ENCODE measurements around the gene DBN1.
A peak's percentile ranks its signal among the peaks of the same experiment; 100 is the strongest.
"Not testable (repeated sequence)": the region's sequence is repeated elsewhere in the genome, so short reads cannot be mapped to it uniquely, and the experiment has no call there.

DBN1 gene

DNA sequence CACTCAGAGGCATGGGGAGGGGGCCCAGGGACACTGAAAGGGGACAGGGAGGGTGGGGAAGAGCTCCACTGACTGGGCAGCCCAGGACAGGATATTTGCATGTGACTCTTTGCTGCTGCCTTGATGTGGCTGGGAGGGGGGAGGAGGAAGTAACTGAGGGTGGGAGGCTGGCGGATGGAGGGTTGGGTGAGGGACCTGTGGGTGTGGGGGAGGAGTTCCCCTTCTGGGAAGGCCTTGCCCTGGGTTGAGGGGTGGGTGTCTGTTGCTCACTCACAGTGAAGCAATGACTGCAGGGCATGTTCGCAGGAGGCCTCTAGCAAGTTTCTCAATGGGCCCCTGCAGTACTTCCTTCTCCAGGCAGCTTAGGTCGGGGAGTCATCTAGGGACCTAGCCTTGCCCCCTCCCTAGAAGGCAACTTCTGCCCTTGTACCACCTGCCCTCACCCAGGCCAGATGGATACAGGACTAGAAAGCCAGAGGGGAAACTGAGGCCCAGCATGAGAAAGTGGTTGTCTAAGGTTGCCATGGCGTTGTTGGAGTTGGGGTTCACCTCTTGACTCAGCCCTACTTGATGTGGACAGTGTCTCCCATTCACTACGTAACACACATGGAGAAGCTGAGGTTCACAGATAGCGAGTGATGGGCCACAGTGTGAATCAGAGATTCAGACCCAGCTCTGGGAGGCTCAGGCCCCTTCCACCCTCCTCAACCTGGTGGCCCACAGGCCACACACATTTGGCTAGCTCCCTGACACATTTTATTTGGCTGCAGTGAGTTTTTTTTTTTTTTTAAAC lies 44.0 kb downstream of the DBN1 start:
- DNase-seq (ENCODE audit: low spot score): no peak

DNA sequence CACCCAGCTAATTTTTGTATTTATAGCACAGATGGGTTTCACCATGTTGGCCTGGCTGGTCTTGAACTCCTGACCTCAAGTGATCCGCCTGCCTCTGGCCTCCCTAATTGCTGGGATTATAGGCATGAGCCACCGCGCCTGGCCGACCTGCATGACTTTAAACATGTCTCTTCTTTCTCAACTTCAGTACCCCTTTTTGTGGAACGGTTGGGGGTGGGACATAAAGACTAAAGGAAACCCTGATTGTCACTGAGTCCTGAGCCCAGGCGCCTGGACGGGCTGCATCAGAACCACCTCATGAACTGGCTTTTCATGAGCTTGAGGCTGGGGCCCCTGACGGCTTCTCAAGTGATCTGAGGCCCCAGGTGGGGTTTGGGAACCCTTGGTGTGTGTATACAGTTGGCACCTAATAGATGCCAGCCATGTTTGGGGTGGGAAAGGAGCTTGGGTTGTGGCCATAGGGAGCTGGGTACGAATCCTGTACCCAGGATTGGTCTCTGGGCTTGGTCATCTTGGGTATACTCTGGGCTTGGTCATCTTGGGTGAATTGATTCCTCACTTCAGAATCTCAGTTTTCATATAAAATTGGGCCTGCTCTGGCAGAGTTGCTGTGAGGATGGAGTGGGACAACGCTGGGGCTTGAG lies 44.7 kb downstream of the DBN1 start:
- DNase-seq (ENCODE audit: low spot score): no peak

DNA sequence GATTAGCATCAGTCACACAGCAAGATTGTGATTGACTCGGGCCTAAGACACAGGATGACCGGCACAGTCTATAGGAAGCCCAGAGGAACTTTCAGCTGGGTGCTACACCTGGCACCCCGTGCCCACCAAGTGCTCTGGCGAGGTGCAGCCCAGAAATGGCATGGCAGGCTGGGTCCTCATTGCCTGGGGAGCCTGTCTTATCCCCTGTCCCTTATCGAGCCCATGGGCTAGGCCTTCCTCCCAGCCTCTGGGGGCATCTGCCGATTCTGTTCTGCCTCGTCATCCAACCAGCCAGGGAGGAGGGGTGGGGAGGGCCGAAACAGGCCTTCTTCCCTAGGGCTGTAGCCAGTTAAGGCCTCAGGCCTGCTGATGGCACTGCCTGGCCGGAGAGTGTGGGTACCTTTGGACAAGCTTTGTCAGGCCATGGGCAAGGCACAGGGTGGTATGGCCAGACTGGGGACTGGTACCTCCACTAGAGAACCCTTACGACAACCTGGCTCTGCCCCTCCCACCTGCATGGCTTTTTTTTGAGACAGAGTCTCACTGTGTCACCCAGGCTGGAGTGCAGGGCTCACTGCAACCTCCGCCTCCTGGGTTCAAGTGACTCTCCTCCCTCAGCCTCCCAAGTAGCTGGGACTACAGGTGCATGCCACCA lies 45.4 kb downstream of the DBN1 start:
- DNase-seq (ENCODE audit: low spot score): no peak

DNA sequence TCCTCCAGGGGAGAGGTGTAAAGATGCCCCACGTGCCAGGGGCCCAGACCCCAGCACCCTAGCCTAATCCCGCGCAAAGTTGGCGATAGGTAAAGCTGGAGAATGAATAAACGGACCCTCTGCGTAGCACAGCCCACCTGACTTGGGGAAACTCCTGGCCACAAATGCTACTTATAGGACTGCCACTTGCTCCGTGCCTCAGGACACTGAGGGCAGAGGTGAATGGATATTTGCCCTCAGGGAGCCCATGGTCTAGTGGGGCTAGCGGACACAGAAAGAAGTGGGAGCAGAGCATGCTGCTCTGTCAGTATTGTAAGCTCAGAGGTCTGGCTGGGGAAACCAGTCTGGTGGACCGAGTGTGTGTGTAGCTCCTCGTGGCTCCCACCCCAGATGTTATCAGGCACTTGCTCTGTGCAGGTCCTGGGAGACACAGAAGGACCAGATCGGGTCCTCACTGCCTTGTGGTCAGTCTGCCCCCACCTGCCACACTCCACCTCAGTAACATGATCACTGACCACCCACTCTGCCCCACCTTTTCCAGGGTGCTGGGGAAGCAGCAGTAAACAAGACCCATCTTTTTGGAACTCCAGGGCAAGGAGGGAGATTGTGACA lies 46.1 kb downstream of the DBN1 start:
- DNase-seq (ENCODE audit: low spot score): no peak

DNA sequence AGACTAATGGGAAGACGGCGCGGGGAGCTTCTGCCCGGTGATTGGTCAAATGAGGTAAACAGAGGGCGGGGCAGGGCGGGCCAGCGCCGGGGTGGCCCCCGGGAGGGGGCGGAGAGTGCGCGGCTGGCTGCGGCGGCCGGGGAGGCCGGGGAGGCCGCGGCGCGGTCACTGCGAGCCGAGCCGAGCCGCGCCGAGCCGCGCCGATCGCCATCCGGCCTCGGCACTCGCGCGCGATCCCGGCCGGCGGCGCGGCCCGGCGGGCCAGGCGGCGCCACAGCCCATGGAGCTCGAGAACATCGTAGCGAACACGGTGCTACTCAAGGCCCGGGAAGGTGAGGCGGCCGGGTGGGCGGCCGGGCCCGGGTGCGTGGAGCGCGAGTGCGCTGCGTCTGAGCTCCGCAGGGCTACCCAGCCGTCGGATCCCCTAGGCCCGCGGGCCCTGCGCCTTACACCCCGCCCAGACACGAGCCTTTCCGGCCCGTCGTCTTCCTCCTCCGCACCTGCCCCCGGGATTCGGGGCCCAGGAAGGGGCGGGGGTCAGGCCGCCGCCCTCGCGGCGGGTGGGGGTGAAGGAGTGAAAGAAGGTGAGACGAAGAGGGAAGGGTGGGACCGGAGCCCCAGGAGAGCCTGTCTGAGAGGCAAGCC lies 46.7 kb downstream of the DBN1 start, which contains the start of gene GRK6:
Gene GRK6 (plus strand): TSS at position 111 of the 645 bp plus-strand sequence. CDS start 170 bp downstream, at position 281.
- DNase-seq (ENCODE audit: low spot score): peak; percentile 24

DNA sequence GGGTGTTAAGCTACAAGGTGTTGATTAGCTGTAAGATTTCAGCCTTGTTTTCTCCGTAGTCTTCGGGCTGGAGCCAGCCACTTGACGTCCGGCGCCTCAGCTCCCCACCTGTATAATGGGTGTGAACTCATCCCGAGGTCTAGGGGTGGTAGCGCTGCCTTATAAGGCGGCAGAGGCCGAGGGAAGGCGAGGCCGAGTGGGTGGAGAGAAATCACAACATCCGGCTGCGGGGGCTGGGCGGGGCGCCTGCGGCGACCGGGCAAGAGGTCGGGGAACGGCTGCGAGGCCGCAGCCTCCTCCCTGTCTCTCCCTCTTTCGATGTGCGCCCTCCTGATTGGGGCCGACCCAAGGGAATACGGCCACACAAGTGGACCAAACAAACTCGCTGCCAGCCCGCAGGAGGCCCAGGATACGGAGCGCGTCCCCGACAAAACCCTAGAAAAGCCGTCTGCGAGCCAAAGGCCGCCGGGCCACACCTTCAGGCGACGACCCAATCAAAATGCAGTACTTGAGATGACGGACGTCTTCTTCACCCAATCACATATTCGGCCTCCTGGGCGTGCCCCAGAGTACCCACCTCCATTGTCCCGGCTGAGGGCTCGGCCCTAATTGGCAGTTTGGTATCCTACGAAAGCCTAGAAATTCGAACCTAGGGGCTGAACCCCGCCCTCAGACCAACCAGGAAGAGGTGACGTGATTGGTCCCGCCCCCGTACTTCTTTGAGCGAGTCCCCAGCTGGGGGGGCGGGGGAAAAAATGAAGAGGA lies 47.5 kb downstream of the DBN1 start:
- peak; percentile 100 for DNase-seq (ENCODE audit: low spot score)

DNA sequence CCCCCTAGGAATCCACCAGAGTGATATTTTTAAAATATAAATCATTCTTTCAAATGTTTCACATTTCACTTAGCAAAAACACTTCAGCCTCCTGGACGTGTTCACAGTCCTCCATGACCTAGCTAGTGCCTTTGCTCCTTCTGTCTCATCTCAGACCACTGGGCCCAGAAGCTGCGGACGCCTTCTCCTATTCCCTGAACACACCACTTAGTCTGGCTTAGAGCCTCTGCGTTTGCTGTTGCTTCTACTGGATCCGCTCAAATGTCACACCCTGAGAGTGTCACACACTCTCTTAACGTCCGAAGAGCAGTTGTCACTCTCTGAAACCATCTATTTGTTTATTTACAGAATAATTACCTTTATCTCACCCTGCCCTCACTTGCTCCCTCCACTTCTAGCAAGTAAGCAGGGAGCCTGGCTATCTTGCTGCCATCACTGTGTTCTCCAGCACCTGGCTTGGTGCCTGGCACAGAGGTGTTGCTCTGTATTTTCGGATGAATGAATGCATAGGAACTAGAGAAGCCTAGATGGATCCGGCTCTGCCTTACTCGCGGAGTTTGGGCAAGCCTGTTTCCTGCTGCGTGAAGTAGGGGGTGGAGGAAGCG lies 48.1 kb downstream of the DBN1 start:
- no peak for DNase-seq (ENCODE audit: low spot score)

DNA sequence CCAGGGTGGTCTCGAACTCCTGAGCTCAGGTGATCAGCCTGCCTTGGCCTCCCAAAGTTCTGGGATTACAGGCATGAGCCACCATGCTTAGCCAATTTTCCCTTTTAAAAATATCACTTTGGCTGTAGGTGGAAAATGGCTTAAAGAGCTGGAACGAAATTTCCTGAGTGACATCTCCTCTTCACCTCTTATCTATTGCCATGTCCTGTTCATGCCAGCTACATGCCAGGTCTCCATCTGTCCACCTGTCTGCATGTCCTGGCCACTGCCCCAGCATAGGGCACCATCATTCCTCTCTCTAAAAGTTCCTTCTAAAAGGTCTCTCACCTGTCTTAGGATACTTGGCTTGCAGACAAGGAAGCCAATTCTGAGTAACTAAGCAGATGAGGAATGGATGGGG lies 49.8 kb downstream of the DBN1 start:
- DNase-seq (ENCODE audit: low spot score): no peak

DNA sequence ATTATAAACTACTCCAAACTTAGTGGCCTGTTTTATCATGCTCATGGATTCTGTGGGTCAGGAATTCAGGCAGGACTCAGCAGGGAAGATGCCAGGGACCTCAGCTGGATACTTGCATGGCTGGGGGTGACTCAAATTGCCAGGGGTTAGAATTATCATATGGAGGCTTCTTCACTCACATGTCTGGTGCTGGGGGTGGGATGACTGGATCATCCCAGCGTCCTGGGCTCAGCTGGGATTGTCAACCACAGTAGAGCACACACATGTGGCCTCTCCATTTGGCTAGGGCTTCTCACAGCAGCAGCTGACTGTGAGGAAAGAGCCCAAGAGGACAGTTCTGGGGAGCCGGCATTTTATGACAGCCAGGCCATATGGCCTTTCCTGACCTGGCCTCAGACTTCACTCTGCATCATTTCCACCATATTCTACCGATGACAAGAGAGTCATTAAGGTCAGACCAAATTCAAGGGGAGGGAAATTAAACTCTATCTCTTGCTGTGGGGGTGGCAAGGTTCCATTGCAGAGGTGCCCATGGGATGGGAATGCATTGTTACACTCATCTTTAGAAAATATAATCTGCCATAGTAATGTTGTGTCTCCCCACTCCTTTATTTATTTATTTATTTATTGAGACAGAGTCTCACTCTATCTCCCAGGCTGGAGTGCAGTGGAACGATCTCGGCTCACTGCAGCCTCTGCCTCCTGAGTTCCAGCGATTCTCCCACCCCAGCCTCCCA lies 52.2 kb downstream of the DBN1 start:
- no peak for DNase-seq (ENCODE audit: low spot score)

DNA sequence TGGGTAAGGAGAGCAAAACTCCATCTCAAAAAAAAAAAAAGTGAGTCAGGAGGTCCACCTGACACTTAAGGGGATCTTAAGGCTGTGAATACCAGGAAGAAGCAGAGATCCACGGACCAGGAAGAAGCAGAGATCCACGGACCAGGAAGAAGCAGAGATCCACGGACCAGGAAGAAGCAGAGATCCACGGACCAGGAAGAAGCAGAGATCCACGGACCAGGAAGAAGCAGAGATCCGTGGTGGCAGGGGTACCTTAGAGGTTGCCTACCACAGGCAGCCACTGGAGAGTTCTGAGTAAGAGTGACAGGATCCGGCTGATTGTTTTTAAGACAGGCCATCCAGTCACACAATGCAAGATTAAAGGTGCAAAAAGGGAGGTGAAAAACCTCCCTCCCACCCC lies 53.0 kb downstream of the DBN1 start:
- DNase-seq (ENCODE audit: low spot score): not testable (repeated sequence)

DNA sequence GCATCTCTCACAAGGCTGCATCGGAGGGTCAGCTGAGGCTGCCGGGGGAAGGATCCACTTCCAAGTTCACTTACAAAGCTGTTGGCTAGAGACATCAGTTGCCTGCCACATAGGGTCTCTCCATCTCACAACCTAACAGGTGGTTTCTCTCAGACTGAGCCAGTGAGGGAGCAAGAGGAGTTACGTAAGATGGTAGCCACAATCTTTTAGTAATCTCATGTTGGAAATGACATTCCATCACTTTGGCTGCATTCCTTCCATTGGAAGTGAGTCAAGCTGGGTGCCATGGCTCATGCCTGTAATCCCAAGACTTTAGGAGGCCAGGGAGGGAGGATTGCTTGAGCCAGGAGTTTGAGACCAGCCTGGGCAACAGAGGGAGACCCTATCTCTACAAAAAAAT lies 54.4 kb downstream of the DBN1 start:
- DNase-seq (ENCODE audit: low spot score): no peak

DNA sequence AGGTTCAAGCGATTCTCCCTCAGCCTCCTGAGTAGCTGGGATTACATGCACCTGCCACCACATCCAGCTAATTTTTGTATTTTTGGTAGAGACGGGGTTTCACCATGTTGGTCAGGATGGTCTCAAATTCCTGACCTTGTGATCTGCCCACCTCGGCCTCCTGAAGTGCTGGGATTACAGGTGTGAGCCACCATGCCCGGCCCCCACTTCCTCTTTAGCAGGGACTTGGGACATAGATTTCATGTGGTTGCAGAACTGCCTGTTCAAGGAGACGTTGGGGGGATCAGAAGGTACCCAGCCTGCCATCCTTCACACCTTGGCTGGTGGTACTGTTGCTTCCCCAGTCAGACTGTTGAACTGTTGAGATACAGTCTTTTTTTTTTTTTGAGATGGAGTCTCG lies 56.4 kb downstream of the DBN1 start:
- DNase-seq (ENCODE audit: low spot score): not testable (repeated sequence)

DNA sequence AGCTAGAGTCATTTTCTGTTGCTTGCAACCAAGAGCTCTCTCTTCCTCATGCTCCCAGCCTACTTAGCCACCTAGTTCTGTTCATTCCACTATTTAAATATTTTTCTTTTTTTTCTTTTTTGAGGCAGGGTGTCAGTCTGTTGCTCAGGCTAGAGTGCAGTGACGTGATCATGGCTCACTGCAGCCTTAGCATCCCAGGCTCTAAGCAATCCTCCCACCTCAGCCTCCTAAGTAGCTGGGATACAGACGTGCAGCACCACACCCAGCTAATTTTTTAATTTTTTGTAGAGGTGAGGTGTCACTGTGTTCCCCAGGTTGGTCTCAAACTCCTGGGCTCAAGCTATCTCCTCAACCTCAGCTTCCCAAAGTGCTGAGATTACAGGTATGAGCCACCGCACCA lies 59.0 kb downstream of the DBN1 start:
- DNase-seq (ENCODE audit: low spot score): no peak

DNA sequence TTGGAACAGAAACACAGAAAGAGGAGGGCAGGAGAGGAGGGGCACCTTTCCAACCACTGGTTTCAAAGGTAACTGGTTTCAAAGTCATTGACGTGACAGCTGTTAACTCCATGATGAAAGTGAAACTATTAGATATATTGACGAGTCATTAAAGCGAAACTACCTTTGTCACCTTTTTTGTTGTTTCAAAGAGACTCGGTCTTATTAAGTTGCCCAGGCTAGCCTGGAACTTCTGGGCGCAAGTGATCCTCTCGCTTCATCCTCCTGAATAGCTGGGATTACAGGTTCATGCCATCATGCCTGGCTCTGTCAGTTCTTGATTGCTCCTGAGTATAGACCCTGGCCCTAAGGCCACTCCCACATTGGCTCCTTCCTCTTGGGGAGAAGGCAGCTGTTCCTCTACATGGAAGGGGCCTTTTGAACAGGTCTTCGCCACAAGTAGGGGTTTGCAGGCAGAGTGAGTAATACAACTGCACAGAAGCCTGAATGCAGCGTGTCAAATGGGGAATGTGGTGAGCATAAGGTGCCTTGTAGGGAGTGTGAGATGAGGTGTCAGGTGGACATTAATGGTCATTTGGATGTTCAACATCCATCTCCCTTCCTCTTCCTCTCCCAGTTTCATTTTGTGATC lies 60.7 kb downstream of the DBN1 start:
- DNase-seq (ENCODE audit: low spot score): no peak

DNA sequence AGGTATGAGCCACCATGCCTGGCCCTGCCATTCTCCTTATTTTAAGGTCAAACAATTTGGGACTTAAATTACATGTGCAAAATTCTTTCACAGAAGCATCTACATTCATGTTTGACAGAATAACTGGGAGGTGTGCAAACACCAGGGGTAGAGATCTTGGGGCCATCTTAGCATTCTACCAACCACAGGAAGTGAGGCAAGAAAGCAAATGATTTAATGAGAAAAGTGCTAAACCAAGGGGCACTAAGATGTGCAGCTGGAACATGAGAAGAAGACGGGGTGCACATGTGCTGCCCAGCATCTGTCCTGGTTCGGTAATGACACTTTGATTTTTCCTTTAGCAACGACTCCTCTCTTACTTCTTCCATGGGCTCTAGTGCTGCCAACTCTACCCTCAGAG lies 62.9 kb downstream of the DBN1 start:
- no peak for DNase-seq (ENCODE audit: low spot score)

DNA sequence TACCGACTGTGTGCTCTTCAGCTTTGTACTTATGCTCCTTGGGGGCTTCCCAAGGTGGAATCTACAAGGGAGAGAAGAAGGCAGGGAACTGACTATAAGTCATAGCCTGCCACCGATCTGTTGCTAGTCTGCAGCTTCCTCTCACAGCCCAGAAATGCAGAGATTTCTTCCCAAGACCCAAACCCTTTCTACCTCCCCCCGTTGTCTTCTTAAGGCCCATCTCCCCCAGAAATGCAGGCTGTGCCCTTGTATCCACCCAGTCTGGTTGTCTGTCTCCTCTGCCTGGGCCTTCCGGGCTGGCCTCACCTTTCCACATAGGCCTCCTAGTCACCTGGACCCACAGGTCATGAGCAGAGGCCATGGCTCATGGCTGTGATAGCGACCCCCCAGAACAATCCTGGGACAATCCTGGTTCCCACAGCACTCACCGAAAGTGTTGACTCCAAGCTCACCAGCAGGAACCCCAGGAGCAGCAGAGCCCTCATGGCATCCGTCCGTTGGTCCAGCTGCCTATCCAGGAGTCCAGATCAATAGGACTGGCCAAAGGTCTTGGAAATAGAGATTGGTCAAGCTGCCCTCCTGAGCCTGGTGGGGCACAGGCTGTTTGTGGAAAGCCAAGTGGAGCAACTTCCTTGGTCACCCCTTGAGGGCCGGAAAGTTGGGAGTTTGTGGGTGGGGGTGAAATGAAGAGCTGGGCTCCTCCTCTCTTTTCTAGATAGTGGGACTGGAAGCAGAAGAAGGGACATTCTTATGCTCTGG lies 64.2 kb downstream of the DBN1 start, which contains the start of gene F12:
Gene F12 (minus strand): TSS at position 522 of the 759 bp plus-strand sequence. CDS start 37 bp downstream, at position 485.
- DNase-seq (ENCODE audit: low spot score): no peak
